ENCODE measurements around the gene SFMBT2.

DNA sequence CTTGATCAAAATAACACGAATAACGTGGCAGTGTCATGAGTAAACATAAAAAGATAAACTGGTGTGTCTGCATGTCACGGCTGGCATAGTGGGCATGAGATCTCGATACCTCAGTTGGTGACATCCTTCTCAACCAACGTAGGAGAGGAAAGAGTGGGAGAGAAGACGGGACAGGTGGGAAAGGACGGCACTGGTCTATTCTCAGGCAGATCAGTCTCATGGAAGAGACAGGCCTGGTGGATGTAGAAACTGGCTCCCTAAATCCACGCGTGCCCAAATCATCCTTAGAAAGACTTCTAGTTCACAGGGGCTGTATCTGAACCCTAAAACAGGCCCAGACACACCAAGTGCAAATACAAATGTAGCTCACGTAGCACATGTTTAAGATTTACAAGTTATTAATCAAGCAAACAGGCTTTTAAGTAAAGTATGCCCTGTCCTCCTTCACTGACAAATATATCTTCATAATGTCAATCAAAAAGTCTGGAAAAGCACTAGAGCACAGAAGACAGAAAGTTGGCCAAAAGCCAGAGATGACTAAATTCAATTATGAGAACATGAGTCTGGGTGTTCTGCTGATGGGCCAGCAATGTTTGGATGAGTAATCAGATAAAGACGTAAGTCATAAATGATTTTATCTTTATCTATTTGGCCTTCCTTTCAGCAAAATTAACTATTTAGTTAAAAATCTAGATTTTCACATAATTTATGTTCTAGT lies 56.3 kb downstream of the SFMBT2 start:
- TF ChIP-seq, protein P1, sequence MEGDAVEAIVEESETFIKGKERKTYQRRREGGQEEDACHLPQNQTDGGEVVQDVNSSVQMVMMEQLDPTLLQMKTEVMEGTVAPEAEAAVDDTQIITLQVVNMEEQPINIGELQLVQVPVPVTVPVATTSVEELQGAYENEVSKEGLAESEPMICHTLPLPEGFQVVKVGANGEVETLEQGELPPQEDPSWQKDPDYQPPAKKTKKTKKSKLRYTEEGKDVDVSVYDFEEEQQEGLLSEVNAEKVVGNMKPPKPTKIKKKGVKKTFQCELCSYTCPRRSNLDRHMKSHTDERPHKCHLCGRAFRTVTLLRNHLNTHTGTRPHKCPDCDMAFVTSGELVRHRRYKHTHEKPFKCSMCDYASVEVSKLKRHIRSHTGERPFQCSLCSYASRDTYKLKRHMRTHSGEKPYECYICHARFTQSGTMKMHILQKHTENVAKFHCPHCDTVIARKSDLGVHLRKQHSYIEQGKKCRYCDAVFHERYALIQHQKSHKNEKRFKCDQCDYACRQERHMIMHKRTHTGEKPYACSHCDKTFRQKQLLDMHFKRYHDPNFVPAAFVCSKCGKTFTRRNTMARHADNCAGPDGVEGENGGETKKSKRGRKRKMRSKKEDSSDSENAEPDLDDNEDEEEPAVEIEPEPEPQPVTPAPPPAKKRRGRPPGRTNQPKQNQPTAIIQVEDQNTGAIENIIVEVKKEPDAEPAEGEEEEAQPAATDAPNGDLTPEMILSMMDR (IDR thresholded peaks at IDR 0.05) = no peak
- no peak for TF ChIP-seq POLR2A (IDR thresholded peaks at IDR 0.05)
